ENCODE data around the gene TBC1D8.

TBC1D8 gene

GRCh38 chr2:101089419-101089818 is 61.8 kb downstream of the TBC1D8 start:
- no peak overlapping the region for H3K4me3 ChIP-seq (ENCODE audit: low read depth, low read length)
- TF ChIP-seq CTCF (IDR thresholded peaks at IDR 0.05; ENCODE audit: borderline replicate concordance, insufficient read depth, low read depth, low read length) = no peak

- TF ChIP-seq CTCF (IDR thresholded peaks at IDR 0.05; ENCODE audit: borderline replicate concordance, insufficient read depth, low read depth, low read length) = no peak
- H3K4me3 ChIP-seq (ENCODE audit: low read depth, low read length) = no peak overlapping the region
Observed at GRCh38 chr2:101087638-101088037, 63.5 kb downstream of the TBC1D8 start.

GRCh38 chr2:101083613-101084012 is 67.6 kb downstream of the TBC1D8 start:
- no peak for TF ChIP-seq CTCF (IDR thresholded peaks at IDR 0.05; ENCODE audit: borderline replicate concordance, insufficient read depth, low read depth, low read length)
- no peak overlapping the region for H3K4me3 ChIP-seq (ENCODE audit: low read depth, low read length)

GRCh38 chr2:101082998-101083397 is 68.2 kb downstream of the TBC1D8 start:
- no peak for TF ChIP-seq CTCF (IDR thresholded peaks at IDR 0.05; ENCODE audit: borderline replicate concordance, insufficient read depth, low read depth, low read length)
- no peak overlapping the region for H3K4me3 ChIP-seq (ENCODE audit: low read depth, low read length)

GRCh38 chr2:101081375-101081907 is 69.7 kb downstream of the TBC1D8 start:
- no peak for TF ChIP-seq CTCF (IDR thresholded peaks at IDR 0.05; ENCODE audit: borderline replicate concordance, insufficient read depth, low read depth, low read length)
- H3K4me3 ChIP-seq (ENCODE audit: low read depth, low read length) = no peak overlapping the region

- TF ChIP-seq CTCF (IDR thresholded peaks at IDR 0.05; ENCODE audit: borderline replicate concordance, insufficient read depth, low read depth, low read length) = no peak
- no peak overlapping the region for H3K4me3 ChIP-seq (ENCODE audit: low read depth, low read length)
Observed at GRCh38 chr2:101080211-101081068, 70.7 kb downstream of the TBC1D8 start.

- no peak overlapping the region for H3K4me3 ChIP-seq (ENCODE audit: low read depth, low read length)
- no peak for TF ChIP-seq CTCF (IDR thresholded peaks at IDR 0.05; ENCODE audit: borderline replicate concordance, insufficient read depth, low read depth, low read length)
Observed at GRCh38 chr2:101076581-101076980, 74.6 kb downstream of the TBC1D8 start.
